Activated T-helper 1 cell treated with anti-CD3 and anti-CD28 coated beads, Interleukin-12 subunit alpha, Interleukin-12 subunit beta, Interleukin-2, Interleukin-4 antibody, amounts not matched to agents 30 ng/mL and 10 ng/mL and 1 ng/mL, durations not matched to agents 14 hours and 24 hours and 36 hours (primary cell): ENCODE measurements around the gene USP17L25. TPM values are rescaled to one million over a fixed set of nuclear protein-coding genes. Genes with fewer than 3 reads are reported as not detected.

Source experiments
- total RNA-seq: library from RNA; stranded (reverse); gene quantifications from 2 replicates; pipeline ENCODE4 v1.2.3, GENCODE V29; 2022

USP17L25 gene
- total RNA-seq, 1 donor from 2014 or later: not detected

Other genes starting within 250 kb of the USP17L25 start
- not detected in 2 replicates for gene FAM90A26, start 159.5 kb upstream of the USP17L25 start, total RNA-seq
- gene USP17L10, start 119.3 kb upstream of the USP17L25 start, total RNA-seq: not detected in 2 replicates
- not detected in 2 replicates for gene USP17L11, start 114.5 kb upstream of the USP17L25 start, total RNA-seq
- not detected in 2 replicates for gene USP17L12, start 109.8 kb upstream of the USP17L25 start, total RNA-seq
- gene USP17L13, start 105.0 kb upstream of the USP17L25 start, total RNA-seq: not detected in 2 replicates
- not detected in 2 replicates for gene USP17L15, start 95.5 kb upstream of the USP17L25 start, total RNA-seq
- gene USP17L17, start 86.0 kb upstream of the USP17L25 start, total RNA-seq: not detected in 2 replicates
- not detected in 2 replicates for gene USP17L18, start 81.3 kb upstream of the USP17L25 start, total RNA-seq
- gene USP17L19, start 76.5 kb upstream of the USP17L25 start, total RNA-seq: not detected in 2 replicates
- gene USP17L20, start 71.8 kb upstream of the USP17L25 start, total RNA-seq: not detected in 2 replicates
- gene USP17L21, start 67.0 kb upstream of the USP17L25 start, total RNA-seq: not detected in 2 replicates
- not detected in 2 replicates for gene USP17L22, start 62.3 kb upstream of the USP17L25 start, total RNA-seq
- gene USP17L24, start 4.7 kb upstream of the USP17L25 start, total RNA-seq: not detected in 2 replicates
- not detected in 2 replicates for gene USP17L26, start 4.7 kb downstream of the USP17L25 start, total RNA-seq
- not detected in 2 replicates for gene USP17L5, start 9.5 kb downstream of the USP17L25 start, total RNA-seq
- gene USP17L27, start 14.2 kb downstream of the USP17L25 start, total RNA-seq: not detected in 2 replicates
- not detected in 2 replicates for gene USP17L28, start 19.0 kb downstream of the USP17L25 start, total RNA-seq
- not detected in 2 replicates for gene USP17L29, start 23.7 kb downstream of the USP17L25 start, total RNA-seq
- gene USP17L30, start 33.2 kb downstream of the USP17L25 start, total RNA-seq: not detected in 2 replicates
- not detected in 2 replicates for gene DEFB131A, start 114.5 kb downstream of the USP17L25 start, total RNA-seq